GM10248 (cell line): Measurements from ENCODE around the gene SLC16A2.
"Not testable (repeated sequence)": the region's sequence is repeated elsewhere in the genome, so short reads cannot be mapped to it uniquely, and the experiment has no call there.

Source experiments
- CTCF ChIA-PET: fragments of 300-600 bp; sonication (Branson Sonifier 250); formaldehyde crosslinking; extraction: SDS; loops from one replicate; lab custom pipeline; 2021; ENCODE audit warnings: antibody characterized with exemption; lab: Yijun Ruan, JAX
- POLR2A ChIA-PET: fragments of 350-650 bp; sonication (Branson Sonifier 250); formaldehyde crosslinking; extraction: SDS; loops from one replicate; lab custom pipeline; 2020; ENCODE audit warnings: antibody characterized with exemption; lab: Yijun Ruan, JAX
- DNase-seq: peaks from one replicate; pipeline ENCODE4 v3.0.0; 2012; ENCODE audit errors: extremely low spot score
- CTCF ChIP-seq: IDR thresholded peaks from 2 replicates; pipeline ENCODE4 v1.5.1; 2012; ENCODE audit warnings: mild to moderate bottlenecking, low read depth; ENCODE audit errors: extremely low read depth, missing control alignments, control extremely low read depth

The SLC16A2 gene

GRCh38 chrX:74449937-74450330, 28.6 kb downstream of the SLC16A2 start:
- ChIA-PET POLR2A (no interaction called here), CTCF (no interaction called here)
- no peak for DNase-seq
- no peak for TF ChIP-seq CTCF

- TF ChIP-seq CTCF: no peak
- DNase-seq: no peak
- POLR2A ChIA-PET: no interaction called here
- CTCF ChIA-PET: no interaction called here
Measured at GRCh38 chrX:74450803-74451449, 29.6 kb downstream of the SLC16A2 start.

GRCh38 chrX:74451450-74452198, 30.3 kb downstream of the SLC16A2 start:
- no peak for DNase-seq
- ChIA-PET CTCF (no interaction called here), POLR2A (no interaction called here)
- no peak for TF ChIP-seq CTCF

- ChIA-PET CTCF (no interaction called here), POLR2A (no interaction called here)
- TF ChIP-seq CTCF: no peak
- DNase-seq: no peak
Measured at GRCh38 chrX:74452199-74452481, 30.8 kb downstream of the SLC16A2 start.

DNA sequence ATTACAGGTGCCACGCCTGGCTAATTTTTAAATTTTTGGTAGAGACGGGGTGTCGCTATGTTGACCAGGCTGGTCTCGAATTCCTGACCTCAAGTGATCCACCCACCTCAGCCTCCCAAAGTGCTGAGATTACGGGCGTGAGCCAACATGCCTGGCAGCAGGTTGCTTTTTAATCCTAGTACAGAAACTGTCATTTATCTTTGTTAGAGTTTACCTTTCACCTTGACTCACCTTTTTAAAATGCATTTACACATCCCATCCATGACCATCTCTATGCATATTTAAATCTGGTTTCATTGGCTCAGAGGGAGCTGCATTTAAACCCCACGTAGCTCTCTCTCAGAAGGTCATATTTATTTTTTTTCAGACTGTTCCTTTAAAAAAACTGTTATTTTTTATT, 31.9 kb downstream of the SLC16A2 start:
- CTCF ChIA-PET: no interaction called here
- POLR2A ChIA-PET: no interaction called here
- no peak for DNase-seq
- TF ChIP-seq CTCF: no peak

- POLR2A ChIA-PET, CTCF ChIA-PET, DNase-seq: not testable (repeated sequence)
Measured at GRCh38 chrX:74454233-74454632, 32.9 kb downstream of the SLC16A2 start.

DNA sequence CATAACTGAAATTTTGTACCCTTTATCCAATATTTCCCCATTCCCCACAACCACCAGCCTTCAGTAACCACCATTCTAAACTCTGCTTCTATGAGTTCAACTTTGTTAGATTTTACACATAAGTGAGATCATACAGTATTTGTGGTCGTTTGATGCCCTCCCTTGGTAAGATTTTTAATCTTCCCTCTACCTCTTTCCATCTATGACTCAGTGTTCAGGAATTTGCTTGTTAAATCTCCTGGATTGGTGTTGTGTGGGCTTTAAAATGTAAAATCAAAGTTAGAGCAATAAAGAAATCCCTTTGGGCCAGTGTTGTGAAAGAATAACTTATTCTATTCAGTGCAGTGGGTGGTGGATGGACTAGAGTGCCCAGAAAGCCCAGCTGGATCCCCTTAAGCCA, 37.4 kb downstream of the SLC16A2 start:
- CTCF ChIA-PET: no interaction called here
- POLR2A ChIA-PET: no interaction called here
- DNase-seq: no peak
- no peak for TF ChIP-seq CTCF
